ENCODE results near the gene ECI2. TPM values are rescaled to one million over a fixed set of nuclear protein-coding genes. Genes with fewer than 3 reads are reported as not detected.
A peak's percentile ranks its signal among the peaks of the same experiment; 100 is the strongest.

ECI2 gene
- total RNA-seq, 1 donor = 85.1 TPM

GRCh38 chr6:4172368-4172767 is 37.0 kb upstream of the ECI2 start:
- H3K4me3 ChIP-seq (ENCODE audit: low read depth, low read length) = no peak overlapping the region
- TF ChIP-seq CTCF (IDR thresholded peaks at IDR 0.05; ENCODE audit: insufficient read depth, low read depth, low read length) = no peak
- no peak for DNase-seq (ENCODE audit: low read depth)

DNA sequence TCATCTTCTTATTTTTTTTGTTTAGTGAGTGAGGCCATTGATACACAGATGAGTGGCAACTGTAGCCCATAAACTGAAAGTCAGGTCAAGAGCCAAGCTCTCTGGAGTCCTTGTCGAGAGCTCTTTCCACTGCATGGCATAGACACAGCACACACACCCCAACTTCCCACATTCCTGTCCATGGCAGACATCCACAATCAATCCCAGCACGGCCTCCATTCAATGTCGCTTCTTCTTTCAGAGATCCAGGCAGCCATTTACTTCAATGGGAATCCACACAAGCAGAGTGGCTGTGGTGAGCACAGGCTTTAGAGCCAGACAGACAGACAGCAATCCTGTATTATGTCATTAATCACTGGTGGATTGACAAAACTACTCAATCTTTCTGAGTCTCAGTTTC is 34.9 kb upstream of the ECI2 start:
- no peak for TF ChIP-seq CTCF (IDR thresholded peaks at IDR 0.05; ENCODE audit: insufficient read depth, low read depth, low read length)
- no peak for DNase-seq (ENCODE audit: low read depth)
- H3K4me3 ChIP-seq (ENCODE audit: low read depth, low read length) = no peak overlapping the region

DNA sequence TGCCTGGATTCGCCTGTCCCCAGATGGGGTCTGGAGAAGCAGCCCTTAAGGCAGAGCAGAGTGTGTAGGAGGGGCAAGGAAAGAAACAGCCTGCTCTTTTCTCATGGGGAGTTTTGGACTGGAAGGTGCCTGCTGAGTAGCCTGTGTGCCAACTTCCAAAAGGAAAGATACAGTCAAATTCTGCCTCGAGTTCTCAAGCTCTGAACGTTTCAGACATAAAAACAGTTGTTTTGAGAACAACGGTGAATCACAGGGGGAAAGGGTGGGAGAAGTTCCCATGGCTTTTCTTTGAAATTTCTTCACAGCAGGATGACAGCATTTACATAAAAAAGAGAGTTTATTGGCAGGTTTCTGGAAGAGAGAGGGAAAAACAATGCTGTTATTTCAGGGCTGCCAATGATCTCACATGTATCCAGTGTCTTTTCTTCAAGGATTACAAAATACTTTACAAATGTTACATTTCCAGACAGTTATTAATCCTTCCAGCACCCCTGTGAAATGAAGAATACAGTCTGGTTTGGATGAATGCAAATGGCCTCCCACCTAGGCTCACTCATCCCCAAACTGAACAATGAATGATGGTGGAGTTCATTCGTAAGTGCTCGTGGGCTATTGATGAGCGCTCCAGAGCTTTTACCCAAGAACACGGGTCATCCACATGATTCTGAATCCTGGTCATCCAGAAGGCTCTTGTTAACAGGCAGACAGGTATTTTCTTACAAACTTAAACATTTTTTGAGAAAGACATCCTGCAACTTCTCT is 33.8 kb upstream of the ECI2 start:
- no peak for TF ChIP-seq CTCF (IDR thresholded peaks at IDR 0.05; ENCODE audit: insufficient read depth, low read depth, low read length)
- DNase-seq (ENCODE audit: low read depth) = peak; percentile 44

GRCh38 chr6:4167833-4168232 is 32.5 kb upstream of the ECI2 start:
- TF ChIP-seq CTCF (IDR thresholded peaks at IDR 0.05; ENCODE audit: insufficient read depth, low read depth, low read length) = no peak
- DNase-seq (ENCODE audit: low read depth) = no peak
- no peak overlapping the region for H3K4me3 ChIP-seq (ENCODE audit: low read depth, low read length)

More for the DNA sequence above, 33.8 kb upstream of the ECI2 start:
- no peak overlapping the region for H3K4me3 ChIP-seq (ENCODE audit: low read depth, low read length)

DNA sequence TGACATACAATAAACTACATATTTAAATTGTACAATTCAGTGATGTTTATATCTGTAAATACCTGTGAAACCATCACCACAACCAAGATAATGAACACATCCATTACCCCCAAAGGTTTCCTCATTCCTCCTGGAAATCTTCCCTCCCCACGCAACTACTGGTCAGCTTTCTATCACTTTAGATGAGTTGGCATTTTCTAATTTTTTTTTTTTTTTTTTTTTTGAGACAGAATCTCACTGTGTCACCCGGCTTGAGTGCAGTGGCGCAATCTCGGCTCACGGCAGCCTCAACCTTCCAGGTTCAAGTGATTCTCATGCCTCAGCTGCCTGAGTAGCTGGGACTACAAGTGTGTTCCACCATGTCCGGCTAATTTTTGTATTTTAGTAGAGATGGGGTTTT is 31.7 kb upstream of the ECI2 start:
- DNase-seq (ENCODE audit: low read depth) = no peak
- TF ChIP-seq CTCF (IDR thresholded peaks at IDR 0.05; ENCODE audit: insufficient read depth, low read depth, low read length) = no peak
- no peak overlapping the region for H3K4me3 ChIP-seq (ENCODE audit: low read depth, low read length)

- no peak overlapping the region for H3K4me3 ChIP-seq (ENCODE audit: low read depth, low read length)
- DNase-seq (ENCODE audit: low read depth) = no peak
- no peak for TF ChIP-seq CTCF (IDR thresholded peaks at IDR 0.05; ENCODE audit: insufficient read depth, low read depth, low read length)
Measured at GRCh38 chr6:4164456-4164855, 29.1 kb upstream of the ECI2 start.

DNA sequence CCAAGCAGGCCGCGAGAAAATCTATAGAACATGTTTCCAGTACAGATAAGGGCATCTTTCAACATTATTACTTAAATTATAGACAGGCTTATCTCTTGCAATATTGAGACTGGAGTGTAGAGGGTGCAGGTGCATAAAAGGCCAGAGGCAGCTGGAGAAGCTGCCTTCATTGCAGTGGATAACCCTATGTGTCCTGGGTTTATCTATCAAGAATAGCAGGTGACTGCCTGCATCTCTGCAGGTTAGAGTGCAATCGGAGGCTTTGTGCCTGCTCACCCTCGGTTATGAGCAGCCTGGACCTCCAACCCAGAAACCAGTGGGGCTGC is 28.7 kb upstream of the ECI2 start:
- TF ChIP-seq CTCF (IDR thresholded peaks at IDR 0.05; ENCODE audit: insufficient read depth, low read depth, low read length) = no peak
- H3K4me3 ChIP-seq (ENCODE audit: low read depth, low read length) = no peak overlapping the region
- DNase-seq (ENCODE audit: low read depth) = no peak

Data from fibroblast of villous mesenchyme (primary cell).